Fibroblast of skin of right biceps (primary cell): ENCODE results near the gene POU3F1.
A peak's percentile ranks its signal among the peaks of the same experiment; 100 is the strongest.

ENCODE experiments used
- DNase-seq: peaks from one replicate; pipeline ENCODE4 v3.0.0-alpha.2; 2013

The POU3F1 gene

DNA sequence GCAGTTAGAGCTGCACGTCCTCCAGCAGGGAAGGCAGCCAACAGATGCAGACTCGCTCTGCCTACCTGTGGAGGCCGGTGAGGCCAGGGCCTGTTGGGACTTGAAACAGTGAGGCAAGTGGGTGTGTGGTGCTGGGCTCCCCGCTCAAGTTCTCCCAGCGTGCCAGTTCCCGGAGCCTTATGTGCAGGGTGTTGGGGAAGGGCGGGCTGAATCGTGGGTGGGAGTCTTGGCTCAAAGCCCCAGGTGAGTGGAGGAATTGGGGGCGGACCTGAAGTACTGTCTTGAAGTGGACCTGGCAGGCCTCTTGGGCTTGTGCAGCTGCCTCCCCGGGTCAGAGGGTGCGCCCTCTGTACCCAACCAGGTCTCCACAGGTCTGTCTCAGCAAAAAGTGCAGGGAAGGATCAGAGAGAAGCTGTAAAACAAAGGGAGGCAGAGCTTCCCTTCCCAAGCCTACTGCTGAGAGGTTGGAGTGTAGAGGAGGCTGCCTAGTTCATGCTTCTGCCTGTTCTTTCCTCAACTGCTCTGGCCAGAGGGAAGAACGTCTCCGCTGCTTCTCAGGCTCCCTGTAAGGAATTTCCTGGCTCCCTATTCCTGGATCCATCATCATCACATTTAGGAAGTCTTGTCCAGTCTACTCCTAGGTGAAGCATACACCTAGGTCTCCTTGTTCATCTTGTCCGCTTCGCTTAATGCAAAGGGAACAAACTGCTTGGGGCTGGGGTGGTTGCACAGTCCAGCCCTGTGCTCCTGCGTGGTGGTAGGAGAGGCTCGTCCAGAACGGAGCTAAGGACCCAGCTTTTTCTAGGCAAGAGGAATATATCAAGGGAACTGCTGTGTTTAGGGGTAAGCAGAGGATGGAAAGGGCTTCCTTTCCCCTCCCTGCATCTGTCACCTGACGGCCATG is 19.1 kb downstream of the POU3F1 start:
- no peak for DNase-seq

GRCh38 chr1:38026592-38027200 is 19.9 kb downstream of the POU3F1 start:
- peak; percentile 60 for DNase-seq

DNA sequence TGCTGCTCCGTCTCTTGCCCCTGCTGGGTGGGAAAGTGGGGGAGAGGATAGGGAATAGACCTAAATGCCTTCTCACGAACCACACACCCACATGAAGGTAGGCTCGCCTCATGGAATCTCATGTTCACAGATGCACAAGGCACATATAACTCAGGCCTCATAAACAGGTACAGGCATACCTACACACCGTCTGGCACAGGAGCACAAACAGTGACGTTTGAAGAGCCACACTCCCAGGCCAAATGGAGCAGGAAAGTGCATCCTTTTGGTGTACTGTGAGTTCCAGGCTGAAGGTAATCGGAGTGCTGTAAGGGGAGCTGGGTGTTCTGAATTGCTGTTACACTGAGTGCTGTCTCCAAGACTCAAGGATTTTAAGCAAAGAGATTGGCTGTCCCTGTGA is 20.9 kb downstream of the POU3F1 start:
- no peak for DNase-seq

DNA sequence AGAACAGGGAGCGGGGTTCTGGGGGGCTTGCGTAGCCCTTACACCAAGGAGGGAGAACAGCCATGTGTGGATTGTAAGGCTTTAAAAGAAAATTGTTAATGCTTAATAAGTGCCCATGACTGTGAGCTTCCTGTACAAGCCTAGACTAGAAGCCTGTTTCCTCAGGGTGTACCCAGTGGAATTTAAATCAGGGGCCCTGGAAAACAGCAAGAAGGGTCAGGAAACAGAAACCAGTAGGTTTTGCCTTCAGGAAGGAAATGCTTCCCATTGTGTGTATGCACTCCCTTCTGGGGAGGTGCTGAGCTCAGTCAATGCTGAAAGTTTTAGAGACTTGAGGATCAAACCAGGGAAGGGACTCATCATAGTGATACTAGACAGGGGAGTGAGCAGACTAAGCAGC is 21.4 kb downstream of the POU3F1 start:
- no peak for DNase-seq

GRCh38 chr1:38022810-38023209 is 23.8 kb downstream of the POU3F1 start:
- DNase-seq, result no peak

DNA sequence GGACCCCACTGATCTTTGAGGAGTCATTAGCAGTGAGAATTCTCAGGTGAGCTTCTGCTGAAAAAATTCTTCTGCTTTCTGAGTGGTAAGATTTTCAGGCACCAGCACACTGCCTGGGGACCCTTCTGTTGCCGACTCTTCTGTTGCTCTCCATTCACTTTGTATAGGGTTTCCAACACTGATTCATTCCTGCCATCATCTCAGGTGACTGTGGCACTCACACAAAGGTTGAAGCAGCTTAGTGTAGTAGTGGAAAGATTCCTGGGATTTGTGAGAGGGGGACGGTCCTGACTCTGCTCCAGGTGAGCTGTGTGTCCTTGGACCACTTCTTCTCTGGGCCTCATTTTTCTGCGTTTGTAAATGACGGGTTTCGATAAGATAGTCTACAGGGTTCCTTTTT is 24.6 kb downstream of the POU3F1 start:
- DNase-seq, result no peak

- no peak for DNase-seq
Measured at GRCh38 chr1:38020396-38020795, 26.2 kb downstream of the POU3F1 start.

DNA sequence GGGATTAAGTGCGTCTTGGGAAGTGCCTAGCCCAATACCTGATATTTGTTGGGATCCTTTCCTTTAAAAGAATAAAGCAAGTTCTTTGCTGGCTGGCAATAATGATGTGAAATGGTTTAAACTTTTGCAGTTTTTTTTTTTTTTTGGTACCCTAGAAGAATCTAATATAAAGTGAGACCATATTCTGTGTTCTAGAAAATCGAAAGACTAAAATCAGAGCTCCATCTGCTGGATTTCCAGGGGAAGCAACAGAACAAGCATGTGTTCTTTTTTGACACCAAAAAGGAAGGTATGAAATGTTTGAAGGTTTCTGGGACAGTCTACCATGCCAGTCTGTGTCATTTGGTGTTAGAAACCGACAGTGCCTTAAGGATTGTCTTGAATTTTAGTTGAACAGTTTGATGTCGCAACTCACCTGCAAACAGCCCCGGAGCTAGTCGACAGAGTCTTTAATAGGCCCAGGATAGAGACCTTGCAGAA is 27.7 kb downstream of the POU3F1 start:
- no peak for DNase-seq

GRCh38 chr1:38015978-38016725 is 30.4 kb downstream of the POU3F1 start:
- DNase-seq, result no peak

- DNase-seq, result no peak
Measured at GRCh38 chr1:38014724-38015424, 31.7 kb downstream of the POU3F1 start.

DNA sequence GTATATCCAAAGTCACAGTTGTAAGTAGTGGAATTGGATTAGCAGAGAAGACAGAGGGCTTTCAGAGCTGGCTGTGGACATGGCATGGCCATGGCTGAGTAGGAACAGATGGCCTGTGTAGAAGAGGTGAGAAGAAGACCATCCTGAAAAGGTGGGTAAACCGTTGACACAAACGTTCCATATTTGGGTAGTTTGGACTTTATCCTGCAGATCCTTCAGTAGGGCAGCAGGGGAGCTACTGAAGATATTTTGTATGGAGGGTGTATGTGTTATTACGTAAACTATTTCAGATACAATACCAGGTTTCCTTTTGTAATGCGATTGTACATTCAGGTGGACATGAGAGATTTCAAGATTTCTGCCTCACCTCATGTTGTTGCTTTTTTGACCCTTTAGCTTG is 32.4 kb downstream of the POU3F1 start:
- DNase-seq, result no peak

GRCh38 chr1:38013227-38013622 is 33.4 kb downstream of the POU3F1 start:
- DNase-seq, result no peak

DNA sequence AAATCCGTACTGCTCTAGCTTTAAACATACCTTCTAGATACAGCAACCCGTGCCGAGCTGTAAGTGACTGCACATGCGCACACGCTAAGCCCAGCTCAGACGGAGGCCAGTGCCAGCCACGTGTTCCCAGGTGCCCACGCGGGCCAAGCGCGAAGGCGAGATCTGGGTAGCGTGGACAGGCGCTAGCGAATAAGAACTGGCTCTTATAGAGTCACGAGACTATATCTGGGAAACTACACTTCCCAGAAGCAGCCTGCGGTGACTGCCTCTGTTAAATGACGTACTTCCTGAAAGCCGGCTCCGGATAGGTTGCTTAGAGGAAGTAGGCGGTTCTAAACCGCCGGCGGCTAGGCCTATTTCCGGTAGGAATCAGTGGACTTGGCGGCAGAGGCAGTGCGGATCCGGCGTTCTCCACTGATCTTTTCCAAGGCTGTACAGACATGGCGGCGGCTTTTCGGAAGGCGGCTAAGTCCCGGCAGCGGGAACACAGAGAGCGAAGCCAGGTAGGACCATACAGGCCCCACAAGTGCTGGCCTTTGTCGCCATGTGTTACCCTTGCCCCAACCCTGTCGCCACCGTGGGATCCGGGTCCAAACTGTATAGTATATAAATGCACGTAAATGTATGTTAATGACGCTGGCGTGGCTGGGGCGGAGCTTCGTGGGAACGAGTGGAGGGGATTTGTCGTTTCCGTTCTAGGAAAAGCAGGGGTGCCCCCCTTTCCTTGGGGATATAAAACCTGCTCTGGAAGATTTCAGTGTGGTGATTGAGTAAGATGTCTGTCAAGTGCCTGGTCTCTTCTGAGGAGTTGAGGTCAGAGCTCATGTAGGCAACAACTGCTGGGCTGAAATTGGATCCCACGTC is 34.0 kb downstream of the POU3F1 start, which contains the start of gene UTP11:
Gene UTP11 (plus strand): TSS at position 372 of the 864 bp plus-strand sequence. CDS start 69 bp downstream, at position 441.
- DNase-seq, result peak; percentile 100

DNA sequence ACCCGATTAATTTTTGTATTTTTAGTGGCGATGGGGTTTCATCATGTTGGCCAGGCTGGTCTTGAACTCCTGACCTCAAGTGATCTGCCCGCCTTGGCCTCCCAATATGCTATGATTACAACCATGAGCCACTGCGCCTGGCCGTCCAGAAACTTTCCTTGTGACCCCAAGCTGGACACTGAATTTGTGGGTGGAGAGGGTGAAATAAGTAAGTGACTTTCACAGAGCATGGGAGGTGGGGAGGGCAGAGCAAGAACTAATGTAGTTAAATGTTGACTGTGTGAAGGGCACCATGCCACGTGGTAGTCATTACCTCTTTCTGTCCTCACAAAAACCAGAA is 36.8 kb downstream of the POU3F1 start:
- no peak for DNase-seq

- peak; percentile 80 for DNase-seq
Measured at GRCh38 chr1:38009088-38009840, 37.3 kb downstream of the POU3F1 start.

- no peak for DNase-seq
Measured at GRCh38 chr1:38006008-38006828, 40.4 kb downstream of the POU3F1 start.

DNA sequence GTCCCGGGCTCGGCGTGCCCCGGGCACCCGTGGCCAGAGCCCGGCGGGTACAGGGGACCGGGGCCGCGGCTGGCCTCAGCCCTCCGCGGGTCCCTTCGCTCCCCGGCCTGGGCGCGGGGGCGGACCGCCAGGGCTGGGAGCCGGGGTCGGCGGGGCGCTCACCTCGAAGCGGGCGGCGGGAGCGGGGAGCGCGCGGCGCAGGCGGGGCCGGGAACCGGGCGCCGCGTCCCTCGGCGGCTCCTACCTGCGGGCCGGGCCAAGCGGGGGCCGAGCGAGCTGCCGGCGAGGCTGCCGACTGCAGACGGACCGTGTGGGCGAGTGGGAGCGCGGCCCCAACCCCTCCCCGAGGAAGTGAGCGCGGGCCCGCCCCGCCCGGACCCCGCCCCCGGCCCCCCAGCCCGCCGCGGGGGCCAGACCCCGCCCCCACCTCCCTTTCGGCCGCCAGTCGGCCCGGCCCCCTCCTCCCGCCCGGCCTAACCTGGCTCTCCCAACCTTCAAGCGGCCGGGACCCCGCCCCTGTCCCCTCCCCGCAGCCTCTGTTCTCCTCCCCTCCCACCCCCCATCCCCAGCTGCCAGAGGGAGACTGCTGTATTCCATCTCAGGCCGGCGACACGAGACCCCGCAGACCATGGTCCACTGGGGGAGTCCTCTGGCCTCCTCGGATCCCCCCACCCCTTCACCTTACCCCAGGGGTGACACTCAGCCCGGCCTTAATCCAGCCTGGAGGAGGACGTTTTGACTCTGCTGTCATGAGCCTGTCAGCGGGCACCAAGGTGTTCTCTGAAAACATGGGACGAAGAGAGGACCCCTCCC is 41.2 kb downstream of the POU3F1 start, which contains the start of gene FHL3:
Gene FHL3 (minus strand): TSS at position 320 of the 813 bp plus-strand sequence. CDS start 6,102 bp downstream, outside the sequence.
- DNase-seq, result peak; percentile 72

DNA sequence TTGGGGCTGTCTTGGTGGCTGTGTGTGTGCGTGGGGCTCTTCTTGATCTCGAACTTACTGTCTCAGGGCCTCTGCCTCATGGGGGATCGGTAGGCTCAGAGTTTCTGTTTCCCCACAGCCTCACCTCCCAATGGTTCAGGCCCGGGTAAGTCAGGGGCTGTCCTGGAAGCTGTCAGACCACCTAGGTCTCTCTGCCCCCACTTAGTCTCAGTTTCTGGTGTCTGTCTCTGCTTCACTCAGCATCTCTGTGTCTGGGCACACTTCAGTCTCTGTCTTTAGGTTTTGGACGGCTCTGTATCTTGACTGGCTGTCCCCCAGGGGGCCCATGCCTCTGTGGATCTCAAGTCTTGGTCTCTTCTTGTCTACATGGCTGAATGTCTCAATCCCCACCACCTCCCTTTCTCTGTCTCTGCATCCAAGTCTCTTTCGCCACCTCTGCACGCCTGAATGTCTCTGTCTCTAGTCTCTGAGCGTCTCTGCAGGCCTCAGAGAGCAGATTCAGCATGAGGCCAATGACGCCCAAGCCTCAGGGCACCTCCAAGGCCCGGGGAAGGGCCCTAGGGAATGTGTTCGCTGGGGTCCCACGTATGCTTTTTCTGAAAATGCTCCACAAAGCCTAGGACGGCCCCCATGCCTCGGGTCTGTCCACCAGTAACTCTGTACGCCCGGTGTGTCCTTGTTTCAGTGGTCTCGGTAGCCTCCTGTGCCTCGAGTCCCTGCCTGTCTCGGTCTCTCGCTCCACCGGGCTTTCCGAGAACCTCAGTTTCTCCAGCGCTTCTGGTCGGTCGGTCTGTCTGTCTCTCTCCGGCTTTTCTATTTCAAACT is 42.1 kb downstream of the POU3F1 start:
- DNase-seq, result no peak
